Thyroid gland (tissue), 4 donors: ENCODE results near the gene SLC12A3.

Source experiments
- CTCF ChIP-seq, 6 experiments: fragments of 200-600 bp in 3 of 6; fragments of 450-650 bp in 3 of 6; sonication (generic) in 3 of 6; IDR thresholded peaks; one replicate each; pipeline ENCODE4 v1.5.1; 2016 to 2019; ENCODE audit warnings: antibody characterized with exemption in 6 of 6, mild to moderate bottlenecking in 2 of 6, inconsistent platforms in 1 of 6, moderate library complexity in 1 of 6
- POLR2A ChIP-seq, 2 donors: fragments of 450-650 bp; IDR thresholded peaks; one replicate each; pipeline ENCODE4 v1.6.1; 2017; ENCODE audit warnings: antibody characterized with exemption in 2 of 2, mild to moderate bottlenecking in 2 of 2, moderate library complexity in 1 of 2

GRCh38 chr16:56898847-56899246 lies 33.8 kb downstream of the SLC12A3 start:
- TF ChIP-seq POLR2A (IDR thresholded peaks at IDR 0.05) (no peak), CTCF (IDR thresholded peaks at IDR 0.05) (no peak)
